RWPE1 (cell line): ENCODE measurements around the gene CTNS.

Source experiments
- CTCF ChIA-PET: fragments of 350-600 bp; sonication (Branson Sonifier 250); formaldehyde crosslinking; extraction: SDS; loops from one replicate; lab custom pipeline; 2021; lab: Yijun Ruan, JAX
- POLR2A ChIA-PET: fragments of 400-600 bp; formaldehyde crosslinking; extraction: SDS; loops from one replicate; lab custom pipeline; 2020; ENCODE audit warnings: antibody characterized with exemption; ENCODE audit not compliant: low non-redundant PET; lab: Yijun Ruan, JAX
- DNase-seq: peaks from one replicate; pipeline ENCODE4 v3.0.0; 2012; ENCODE audit warnings: low spot score
- H3K27ac ChIP-seq: fragments of 450-650 bp; 2 replicates; pipeline ENCODE4 v1.5.1; 2017
- TF ChIP-seq, protein P1 (sequence below): fragments of 450-650 bp; conservative IDR thresholded peaks from 2 replicates; pipeline ENCODE4 v1.5.1; 2017; ENCODE audit warnings: low read depth, mild to moderate bottlenecking

Gene CTNS

GRCh38 chr17:3636154-3636907 is at the start of gene CTNS, which contains the start of gene SHPK:
Gene CTNS (plus strand): TSS chr17:3636760. CDS start chr17:3640207, 3,447 bp downstream.
Gene SHPK (minus strand): TSS chr17:3636250. CDS start chr17:3636219, 31 bp downstream.
- peak within 1 kb of the TSS; percentile 97 for H3K27ac ChIP-seq
- CTCF ChIA-PET, result interaction anchor here (2.1 kb wide), 1 partner anchor 12 kb away, joined by 12 read pairs; no protein-coding TSS in a partner anchor
- TF ChIP-seq, protein P1, sequence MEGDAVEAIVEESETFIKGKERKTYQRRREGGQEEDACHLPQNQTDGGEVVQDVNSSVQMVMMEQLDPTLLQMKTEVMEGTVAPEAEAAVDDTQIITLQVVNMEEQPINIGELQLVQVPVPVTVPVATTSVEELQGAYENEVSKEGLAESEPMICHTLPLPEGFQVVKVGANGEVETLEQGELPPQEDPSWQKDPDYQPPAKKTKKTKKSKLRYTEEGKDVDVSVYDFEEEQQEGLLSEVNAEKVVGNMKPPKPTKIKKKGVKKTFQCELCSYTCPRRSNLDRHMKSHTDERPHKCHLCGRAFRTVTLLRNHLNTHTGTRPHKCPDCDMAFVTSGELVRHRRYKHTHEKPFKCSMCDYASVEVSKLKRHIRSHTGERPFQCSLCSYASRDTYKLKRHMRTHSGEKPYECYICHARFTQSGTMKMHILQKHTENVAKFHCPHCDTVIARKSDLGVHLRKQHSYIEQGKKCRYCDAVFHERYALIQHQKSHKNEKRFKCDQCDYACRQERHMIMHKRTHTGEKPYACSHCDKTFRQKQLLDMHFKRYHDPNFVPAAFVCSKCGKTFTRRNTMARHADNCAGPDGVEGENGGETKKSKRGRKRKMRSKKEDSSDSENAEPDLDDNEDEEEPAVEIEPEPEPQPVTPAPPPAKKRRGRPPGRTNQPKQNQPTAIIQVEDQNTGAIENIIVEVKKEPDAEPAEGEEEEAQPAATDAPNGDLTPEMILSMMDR, result no peak
- POLR2A ChIA-PET, result interaction anchor here (0.5 to 1.9 kb wide), 5 partner anchors 10 to 119 kb away, joined by 3 to 8 read pairs (median 3); partner anchors contain the start of gene TAX1BP3
- DNase-seq, result peak; percentile 97

GRCh38 chr17:3589784-3590183 is 46.8 kb upstream of the CTNS start:
- no peak overlapping the region for H3K27ac ChIP-seq
- DNase-seq, result no peak
- TF ChIP-seq, protein P1, result no peak
- ChIA-PET CTCF (no interaction called here), POLR2A (no interaction called here)

DNA sequence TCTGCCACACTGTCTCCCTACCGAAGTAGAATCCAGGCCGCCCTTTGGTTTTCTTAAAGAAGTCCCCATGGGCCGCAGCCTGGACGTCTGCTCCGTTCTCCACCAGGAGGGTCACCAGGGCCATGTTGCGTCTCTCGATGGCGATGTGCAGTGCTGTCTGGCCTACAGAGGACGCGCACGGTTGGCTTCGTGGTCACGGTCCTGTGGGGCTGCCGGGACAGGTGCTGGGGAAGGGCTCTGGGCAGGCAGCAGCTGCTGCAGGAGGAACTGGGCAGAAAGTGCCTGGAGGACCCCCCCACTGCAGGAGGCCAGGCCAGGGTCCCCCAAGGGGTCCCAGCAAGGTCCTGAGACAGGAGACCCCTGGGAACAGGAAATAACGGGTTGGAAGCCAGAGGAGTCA is 46.3 kb upstream of the CTNS start:
- POLR2A ChIA-PET, result no interaction called here
- DNase-seq, result no peak
- TF ChIP-seq, protein P1, result no peak
- CTCF ChIA-PET, result no interaction called here
- no peak overlapping the region for H3K27ac ChIP-seq

GRCh38 chr17:3590768-3591167 is 45.8 kb upstream of the CTNS start:
- TF ChIP-seq, protein P1, result no peak
- POLR2A ChIA-PET, result no interaction called here
- H3K27ac ChIP-seq, result no peak overlapping the region
- CTCF ChIA-PET, result no interaction called here
- no peak for DNase-seq

GRCh38 chr17:3592216-3592860 is 44.2 kb upstream of the CTNS start:
- ChIA-PET POLR2A (no interaction called here), CTCF (interaction anchor here (0.6 kb wide), 1 partner anchor 90 kb away, joined by 5 read pairs; no protein-coding TSS in a partner anchor)
- TF ChIP-seq, protein P1, result no peak
- no peak overlapping the region for H3K27ac ChIP-seq
- DNase-seq, result no peak

DNA sequence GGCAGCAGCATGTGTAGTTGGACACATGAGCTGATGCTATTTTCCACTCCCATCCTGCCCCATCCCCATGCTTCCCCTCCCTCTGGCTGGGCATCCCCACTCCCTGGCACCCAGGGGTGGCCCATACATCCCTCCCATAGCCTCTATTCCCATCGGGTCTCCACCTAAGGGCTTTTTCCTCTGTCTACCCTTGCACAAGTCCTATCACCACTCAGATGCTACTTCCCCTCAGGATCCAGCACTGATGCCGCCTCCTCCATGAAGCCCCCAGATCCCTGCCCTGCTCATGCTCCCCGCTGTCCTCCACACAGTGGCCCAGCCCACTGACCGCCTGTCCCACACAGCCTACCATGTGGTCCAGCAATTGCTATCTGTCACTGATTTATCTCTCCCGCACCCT is 43.2 kb upstream of the CTNS start:
- TF ChIP-seq, protein P1, result no peak
- CTCF ChIA-PET, result interaction anchor here (0.6 kb wide), 1 partner anchor 39 kb away, joined by 4 read pairs; no protein-coding TSS in a partner anchor
- POLR2A ChIA-PET, result no interaction called here
- no peak for DNase-seq
- H3K27ac ChIP-seq, result no peak overlapping the region
